HG03045 (cell line): ENCODE data around the gene PPIH.
"Not testable (repeated sequence)": the region's sequence is repeated elsewhere in the genome, so short reads cannot be mapped to it uniquely, and the experiment has no call there.

Experiments used
- ATAC-seq: cut with Tn5 transposase; IDR thresholded peaks from one replicate; pipeline ENCODE4 v1.9.1; 2021; ENCODE audit warnings: mild to moderate bottlenecking, moderate library complexity; ENCODE audit not compliant: unreplicated experiment

The PPIH gene

DNA sequence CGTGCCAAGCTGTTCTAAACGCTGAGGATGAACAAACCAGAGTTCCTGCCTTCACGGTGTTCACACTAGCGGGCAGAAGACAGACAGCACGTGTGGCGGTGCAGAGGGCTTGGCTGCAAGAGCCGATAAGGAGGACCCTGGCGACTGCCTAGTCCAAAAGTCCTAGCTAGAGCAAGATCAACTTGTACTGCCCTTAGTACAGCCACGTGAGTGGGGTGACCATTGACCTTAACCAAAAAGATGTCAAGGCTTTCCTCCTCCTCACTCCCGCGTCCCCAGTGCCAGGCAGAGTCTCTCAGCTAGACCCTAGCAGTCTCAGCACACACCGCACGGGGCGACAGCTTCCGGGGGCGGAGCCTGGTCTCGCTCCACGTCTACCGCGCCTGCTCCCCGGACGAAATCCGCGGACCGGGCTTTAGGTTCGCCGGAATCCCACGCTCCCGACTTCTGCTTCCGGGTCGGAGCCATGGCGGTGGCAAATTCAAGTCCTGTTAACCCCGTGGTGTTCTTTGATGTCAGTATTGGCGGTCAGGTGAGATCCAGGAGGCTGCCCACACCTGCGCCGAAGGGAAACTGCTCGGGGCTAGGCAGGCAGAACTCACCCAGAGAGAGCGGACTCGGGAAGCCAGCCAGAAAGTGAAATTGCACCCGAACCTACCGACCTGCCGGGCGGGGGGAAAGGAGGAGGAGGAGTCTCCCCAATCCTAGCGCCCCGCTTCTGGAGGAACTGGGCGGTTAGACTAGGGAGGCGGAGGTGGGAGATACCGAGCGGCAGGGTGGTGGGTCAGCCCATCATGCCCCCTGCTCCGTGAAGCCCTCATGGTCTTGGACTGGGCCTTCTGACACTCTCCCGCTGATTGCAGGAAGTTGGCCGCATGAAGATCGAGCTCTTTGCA is at the start of gene PPIH:
Gene PPIH (plus strand): TSS at position 443 of the 896 bp plus-strand sequence. CDS start 24 bp downstream, at position 467.
- ATAC-seq = peak; percentile 96

DNA sequence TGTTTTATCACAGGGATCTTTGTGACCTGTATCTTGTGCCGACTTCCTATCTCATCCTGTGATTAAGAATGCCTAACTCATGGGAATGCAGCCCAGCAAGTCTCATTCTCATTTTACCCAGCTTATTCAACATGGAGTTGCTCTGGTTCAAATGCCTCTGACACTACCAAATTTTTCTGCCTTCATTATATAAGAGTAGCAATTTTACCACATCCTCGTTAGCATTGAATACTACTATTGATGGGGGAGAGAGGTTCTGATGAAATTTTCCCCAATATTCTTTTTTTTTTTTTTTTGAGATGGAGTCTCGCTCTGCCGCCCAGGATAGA is 44.5 kb upstream of the PPIH start:
- ATAC-seq = no peak

DNA sequence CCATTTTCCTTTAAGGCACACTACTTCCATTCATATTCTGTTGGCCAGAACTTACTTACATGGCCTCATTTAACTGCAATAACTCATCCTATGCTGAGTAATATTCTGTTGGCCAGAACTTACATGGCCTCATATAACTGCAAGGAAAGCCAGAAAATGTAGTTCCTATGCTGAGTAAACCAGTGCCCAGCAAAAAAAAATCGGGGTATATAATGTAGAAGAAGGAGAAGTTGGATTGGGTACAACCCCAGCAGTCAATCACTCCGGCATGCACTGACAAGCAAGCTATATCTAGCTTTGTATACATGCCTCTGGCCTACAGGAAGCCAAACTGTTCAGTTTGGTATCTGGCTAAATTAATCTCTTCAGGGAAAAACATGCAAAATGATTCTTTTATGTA is 39.4 kb upstream of the PPIH start:
- ATAC-seq = no peak

DNA sequence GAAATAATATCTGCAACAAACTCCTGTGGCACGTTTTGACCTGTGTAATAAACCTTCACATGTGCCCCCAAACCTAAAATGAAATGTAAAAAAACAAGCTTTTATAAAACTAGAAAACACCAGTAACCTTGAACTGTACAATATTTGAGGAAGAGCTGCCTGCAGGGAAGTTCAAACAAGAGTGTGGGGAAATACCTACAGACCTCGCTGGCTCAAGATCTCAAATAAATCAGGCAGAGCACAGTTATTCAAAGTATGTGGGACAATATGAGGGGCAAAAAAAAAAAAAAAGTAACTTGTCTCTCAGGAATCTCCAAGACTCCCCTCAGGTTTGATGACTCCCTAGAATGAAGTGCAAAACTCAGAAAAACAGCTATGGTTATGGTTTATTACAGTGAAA is 37.9 kb upstream of the PPIH start:
- ATAC-seq = no peak

DNA sequence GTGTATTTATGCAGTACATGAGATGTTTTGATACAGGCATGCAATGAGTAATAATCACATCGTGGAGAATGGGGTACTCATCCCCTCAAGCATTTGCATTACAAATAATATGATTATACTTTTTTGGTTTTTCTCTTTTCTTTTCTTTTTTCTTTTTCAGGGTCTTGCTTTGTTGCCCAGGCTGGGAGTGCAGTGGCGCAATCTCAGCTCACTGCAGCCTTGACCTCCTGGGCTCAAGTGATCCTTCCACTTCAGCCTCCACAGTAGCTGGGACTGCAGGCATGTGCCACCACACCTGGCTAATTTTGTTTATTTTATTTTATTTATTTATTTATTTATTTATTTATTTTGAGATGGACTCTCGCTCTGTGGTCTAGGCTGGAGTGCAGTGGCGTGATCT is 37.0 kb upstream of the PPIH start:
- ATAC-seq = not testable (repeated sequence)

DNA sequence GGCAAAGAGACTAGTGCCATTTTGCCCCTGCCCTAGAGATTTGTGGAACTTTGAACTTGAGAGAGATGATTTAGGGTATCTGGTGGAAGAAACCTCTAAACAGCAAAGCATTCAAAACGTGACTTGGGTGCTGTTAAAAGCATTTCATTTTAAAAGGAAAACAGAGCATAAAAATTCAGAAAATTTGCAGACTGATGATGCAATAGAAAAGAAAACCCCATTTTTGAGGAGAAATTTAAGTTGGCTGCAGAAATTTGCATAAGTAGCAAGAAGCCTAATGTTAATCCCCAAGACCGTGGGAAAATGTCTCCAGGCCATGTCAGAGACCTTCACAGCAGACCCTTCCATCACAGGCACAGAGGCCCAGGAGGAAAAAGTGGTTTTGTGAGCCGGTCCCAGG is 31.0 kb upstream of the PPIH start:
- not testable (repeated sequence) for ATAC-seq

DNA sequence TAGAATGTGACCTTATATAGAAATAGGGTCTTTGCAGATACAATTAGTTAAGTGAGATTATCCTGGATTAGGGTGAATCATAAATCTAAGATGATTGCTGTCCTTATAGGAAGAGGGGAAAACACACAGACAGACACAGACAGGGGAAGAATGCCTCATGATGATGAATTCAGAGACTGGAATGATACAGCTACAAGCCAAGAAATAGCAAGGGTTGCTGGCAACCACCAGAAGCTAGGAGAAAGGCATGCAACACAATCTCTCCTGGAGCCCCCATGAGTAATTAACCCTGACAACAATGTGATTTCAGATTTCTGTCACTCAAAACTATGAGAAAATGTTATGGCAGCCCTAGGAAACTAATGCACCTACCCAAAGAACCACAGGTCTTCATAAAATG is 19.1 kb upstream of the PPIH start:
- no peak for ATAC-seq

DNA sequence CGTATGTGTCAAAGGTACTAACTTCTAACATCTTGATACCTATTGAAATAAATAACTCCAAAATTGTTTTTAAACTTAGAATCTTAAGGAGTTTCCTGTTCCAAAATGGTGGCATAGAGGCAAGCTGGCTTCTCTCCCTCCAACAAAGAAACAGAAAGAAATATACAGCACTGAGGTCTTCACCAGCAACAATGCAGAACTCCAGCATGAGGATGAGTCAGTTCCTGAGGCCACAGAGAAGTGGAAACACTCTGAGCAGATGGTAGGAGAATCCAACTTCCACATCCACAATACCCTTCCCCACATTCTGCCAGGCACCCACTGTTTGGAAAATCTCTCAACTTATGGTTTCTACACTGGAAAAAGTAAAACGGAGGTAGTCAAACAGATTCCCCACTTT is 12.2 kb upstream of the PPIH start:
- ATAC-seq = no peak

DNA sequence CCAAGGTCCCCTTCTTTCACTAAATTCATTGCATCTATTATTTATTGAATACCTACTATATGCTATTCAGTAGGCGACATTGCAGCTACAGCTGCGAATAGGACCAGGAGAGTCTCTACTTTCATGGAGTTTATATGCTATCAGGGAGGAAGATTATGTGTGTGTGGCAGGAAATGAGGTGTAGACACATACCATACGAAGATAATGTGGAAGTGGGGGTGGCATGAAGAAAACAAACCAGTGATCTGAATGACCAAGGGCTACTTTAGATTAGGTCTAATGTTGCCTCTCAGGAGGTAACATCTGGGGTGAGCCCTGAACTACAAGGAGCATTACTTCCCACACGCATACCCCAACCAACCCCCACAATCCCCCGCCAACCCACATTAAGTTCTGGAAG is 1.0 kb upstream of the PPIH start:
- ATAC-seq = no peak

DNA sequence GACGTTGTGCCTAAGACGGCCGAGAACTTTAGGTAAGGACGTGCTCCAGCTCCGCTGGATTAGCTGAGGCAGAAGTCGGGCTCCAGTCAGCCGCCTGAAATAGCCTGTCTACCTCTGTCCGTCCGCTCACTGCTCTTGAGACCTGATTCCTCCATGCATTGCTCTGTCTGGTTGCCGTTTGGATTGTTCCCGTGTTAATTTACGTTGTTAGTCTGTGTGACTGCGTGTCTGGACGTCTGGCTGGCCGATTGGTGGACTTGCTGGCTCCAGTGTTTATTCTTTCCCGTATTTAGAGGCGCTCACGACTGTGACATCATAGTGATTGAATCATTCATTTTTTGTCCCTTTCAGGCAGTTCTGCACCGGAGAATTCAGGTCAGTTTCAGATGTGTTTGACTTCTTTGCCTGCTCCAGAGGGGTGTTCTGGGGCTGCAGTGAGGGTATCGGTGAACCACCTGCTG is 684 bp downstream of the PPIH start:
- ATAC-seq = no peak

DNA sequence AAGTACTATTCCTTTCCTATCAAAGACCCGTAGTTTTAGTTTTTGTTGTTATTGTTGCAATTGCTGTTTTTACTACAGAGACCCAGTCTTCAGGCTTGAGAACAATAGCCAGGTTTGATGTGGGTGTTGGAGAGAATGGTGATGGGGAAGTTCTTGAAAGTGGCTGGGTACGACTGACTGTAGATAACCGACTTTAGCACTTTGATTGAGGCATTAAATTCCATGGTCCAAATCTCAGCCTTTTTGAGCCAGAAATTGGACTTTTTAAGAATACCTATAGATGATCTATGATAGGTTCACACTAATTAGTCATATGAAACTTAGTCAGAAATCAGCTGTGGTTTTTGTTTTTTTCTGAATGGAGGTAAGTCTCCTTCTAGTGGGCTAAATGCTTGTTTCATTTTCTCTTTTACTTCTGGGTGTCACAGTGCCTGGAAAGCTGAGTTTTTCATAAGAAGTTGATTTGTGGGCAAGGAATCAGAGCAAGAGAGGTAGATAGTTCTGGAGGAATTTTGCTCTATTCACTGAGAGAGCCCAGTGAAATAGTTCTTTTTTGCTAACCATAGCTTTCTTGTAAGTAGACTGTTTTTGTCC is 2.8 kb downstream of the PPIH start:
- no peak for ATAC-seq

DNA sequence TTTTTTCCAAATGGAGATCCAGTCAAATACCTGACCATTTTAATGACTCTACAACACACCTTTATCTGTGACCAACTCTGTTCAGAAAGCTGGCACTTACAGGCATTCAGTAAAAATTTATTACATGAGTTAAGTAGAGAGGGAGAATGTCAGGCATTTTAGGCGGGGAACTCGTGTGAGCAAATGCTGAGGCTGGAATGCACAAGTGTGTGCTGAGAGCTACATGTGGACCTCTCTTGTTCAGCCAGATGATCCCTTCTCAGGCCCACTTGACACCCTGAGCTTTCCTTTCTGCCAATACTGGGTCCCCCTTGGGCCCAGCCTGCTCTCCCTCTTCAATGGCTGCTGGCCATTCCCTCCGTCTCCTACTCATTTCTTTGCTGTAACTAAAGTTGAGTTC is 11.7 kb downstream of the PPIH start:
- ATAC-seq = no peak

DNA sequence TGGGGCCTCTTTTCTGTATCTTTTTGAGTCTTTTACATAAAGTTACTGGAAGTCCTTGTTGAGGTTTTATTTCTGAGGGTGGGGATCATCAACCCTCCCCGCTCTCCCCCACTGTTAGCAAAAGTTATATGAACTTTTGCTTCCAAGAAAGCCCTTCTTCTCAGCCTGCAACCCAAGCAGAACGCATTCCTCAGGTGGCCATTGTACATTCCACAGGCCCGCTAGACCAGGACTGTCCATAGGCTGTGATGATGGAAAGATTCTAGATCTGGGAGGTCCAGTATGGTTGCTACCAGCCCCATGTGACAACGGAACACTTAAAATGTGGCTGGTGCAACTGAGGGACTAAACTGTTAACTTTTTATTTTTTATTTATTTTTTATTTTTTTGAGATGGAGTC is 12.2 kb downstream of the PPIH start:
- no peak for ATAC-seq

DNA sequence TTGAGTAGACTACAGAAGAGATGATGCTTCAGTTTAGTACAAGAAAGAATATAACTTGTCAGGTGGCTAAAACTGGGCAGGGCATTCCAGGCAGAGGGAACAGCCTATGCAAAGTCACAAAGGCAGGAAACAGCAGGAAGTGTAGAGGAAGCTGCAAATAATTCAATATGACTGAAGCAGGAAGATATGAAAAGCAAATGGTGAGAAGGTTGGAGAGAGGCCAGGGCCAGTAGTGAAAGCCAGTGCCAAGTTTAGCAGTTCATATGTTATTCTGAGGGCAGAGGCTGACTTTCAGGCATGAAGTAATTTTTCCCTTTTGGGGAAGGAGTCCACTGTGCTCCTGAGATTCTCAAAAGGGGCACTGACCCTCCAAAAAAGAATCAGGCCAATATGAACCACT is 16.0 kb downstream of the PPIH start:
- no peak for ATAC-seq

DNA sequence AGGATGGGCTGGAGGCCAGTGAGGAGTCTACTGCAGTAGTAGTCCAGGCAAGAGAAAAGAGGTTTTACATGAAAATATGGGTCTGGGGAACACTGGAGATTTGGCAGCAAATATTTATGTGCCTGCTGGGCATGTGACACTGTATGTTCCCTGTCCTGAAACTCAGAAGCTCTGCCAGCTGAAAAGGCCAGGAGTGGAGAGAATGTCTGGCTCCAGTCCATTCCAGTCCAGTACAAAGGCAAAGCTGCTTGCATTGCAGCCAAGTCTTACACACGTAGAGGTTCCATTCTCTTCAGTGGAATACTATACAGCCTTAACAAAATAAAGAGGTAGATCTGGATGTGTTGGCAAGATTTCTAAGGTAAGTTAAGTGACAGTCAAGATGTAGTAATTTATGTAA is 16.5 kb downstream of the PPIH start:
- ATAC-seq = no peak

DNA sequence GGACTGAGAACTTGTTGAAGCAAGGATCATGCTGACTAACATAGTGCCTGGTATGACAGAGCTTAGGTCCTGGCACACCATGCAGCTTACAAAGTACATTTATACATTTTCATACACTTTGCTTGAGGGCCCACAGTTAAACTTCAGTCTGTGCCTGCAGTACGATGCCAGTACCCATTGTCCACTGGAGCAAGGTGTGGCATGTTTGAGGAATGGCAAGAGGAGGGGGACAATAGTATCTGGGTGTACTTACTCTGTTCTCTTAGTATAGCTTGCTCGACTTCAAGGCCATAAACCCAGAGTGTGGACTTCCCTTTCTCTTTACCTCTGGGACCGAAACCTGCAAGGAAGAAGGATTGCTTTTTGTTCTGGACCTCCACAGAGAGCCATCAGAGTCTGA is 17.2 kb downstream of the PPIH start:
- no peak for ATAC-seq

DNA sequence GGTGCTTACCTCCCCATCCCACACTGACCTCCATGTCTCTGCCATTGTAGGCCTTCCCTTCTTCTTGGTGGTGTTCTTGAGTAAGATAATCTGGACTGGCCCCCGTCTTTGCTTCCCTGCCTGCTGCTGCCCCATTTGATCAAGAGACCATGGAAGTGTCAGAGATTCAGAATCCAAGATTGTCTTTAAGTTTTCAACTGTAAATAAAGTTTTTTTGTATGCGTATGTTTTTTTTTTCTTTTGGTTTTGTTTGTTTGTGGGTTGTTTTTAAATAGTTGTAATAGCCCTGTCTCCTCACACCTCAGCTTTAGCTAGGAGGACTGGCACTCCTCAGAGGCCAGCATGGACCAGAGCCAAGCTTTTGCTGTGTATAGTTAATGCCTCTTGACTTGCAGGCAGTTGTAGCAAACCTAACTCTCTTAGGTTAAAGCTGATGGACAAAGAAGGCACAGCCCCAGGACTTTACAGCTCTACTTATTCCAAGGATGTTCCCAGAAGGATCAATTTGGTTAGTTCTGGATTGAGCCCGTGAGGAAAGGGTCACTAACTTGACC is 18.4 kb downstream of the PPIH start:
- no peak for ATAC-seq

DNA sequence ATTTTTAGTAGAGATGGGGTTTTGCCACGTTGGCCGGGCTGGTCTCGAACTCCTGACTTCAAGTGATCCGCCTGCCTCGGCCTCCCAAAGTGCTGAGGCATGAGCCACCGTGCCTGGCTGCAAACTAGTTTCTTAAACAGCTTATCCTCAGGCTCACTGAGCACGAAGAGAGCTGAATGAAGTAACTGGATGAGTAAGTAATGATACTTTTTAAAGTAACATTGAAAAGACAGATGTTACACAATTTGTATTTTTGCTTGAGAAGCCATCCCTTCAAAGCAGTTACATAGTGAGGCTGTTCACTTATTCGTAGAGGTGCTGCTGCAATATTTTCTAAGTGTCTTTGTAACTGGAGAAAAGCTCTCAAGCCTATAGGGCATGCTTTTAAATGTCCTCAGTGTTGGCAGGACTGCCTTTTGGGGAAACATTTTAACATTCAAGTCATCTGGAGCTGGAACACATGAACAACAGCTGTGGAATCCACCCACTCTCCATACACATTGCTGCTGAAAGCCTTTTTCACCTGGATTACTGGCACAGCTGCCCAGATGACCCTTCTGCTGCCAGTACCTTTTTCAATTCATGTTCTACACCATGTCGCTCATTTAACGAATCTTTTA is 21.3 kb downstream of the PPIH start:
- no peak for ATAC-seq

DNA sequence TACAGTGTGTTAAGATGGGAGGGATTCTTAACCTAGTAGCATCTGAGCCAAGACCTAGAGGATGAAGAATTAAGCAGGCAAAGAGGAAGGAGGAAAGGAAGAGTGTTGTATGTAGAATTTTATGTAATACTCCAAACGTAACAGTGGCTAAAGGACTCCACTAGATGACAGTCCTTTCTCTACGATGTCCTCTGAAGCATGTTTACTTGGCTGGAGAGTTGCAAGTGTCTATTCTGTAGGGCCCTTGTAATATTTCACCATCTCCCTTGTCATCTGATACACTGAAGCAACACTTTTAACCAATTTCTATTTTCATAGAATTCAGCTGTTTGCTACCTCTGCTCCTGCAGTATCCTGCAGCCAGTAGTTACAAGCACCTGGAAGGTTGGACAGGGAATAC is 21.8 kb downstream of the PPIH start:
- ATAC-seq = no peak

DNA sequence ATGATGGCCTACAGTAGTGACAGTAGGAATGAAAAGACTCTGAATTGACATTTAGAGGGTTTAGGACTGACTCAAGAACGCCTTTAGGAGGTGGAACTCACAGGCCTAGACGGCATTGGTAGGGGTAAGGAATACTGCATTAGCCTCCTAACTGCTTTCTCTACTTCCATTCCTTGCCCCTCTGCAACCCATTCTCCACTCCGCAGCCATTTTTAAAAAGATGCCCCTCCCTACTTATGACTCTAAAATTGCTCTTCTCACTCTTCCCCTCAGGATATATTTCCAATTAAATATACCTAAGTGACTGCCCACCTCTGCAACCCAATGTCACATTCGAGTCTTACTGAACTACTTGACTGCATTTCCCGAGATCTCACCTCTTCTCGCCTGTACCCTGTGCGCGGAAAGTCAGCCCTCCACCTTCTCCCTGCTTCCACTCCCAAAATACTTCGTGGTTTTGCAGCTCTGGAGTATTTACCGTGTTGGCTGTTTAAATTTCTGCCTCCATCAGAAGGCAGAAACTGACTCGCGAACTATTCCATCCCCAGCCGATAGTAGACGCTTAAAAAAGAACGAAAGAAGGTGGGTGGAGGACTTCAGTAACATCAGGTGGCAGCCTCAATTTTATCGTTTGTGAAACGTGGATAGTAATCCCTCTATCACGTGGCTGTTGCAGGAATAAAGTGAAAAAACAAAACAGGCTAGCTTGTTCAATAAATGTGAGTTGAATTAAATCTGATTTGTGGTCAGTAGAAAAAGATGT is 22.9 kb downstream of the PPIH start:
- no peak for ATAC-seq
